ENCODE data around the gene GUCY1A2.

GUCY1A2 gene

GRCh38 chr11:106943089-106943488 is 75.2 kb downstream of the GUCY1A2 start:
- no peaks in the 10 kb centered on the region for H3K27me3 ChIP-seq (replicated peaks; ENCODE audit: control insufficient read depth, insufficient read depth, low read length)
- no peaks in the 10 kb centered on the region for H3K36me3 ChIP-seq (ENCODE audit: control insufficient read depth, insufficient read depth, low read length)
- DNase-seq (ENCODE audit: extremely low read depth, insufficient read length): no peak
- TF ChIP-seq, protein P1, sequence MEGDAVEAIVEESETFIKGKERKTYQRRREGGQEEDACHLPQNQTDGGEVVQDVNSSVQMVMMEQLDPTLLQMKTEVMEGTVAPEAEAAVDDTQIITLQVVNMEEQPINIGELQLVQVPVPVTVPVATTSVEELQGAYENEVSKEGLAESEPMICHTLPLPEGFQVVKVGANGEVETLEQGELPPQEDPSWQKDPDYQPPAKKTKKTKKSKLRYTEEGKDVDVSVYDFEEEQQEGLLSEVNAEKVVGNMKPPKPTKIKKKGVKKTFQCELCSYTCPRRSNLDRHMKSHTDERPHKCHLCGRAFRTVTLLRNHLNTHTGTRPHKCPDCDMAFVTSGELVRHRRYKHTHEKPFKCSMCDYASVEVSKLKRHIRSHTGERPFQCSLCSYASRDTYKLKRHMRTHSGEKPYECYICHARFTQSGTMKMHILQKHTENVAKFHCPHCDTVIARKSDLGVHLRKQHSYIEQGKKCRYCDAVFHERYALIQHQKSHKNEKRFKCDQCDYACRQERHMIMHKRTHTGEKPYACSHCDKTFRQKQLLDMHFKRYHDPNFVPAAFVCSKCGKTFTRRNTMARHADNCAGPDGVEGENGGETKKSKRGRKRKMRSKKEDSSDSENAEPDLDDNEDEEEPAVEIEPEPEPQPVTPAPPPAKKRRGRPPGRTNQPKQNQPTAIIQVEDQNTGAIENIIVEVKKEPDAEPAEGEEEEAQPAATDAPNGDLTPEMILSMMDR (IDR thresholded peaks at IDR 0.05; ENCODE audit: insufficient read depth, low read length, poor library complexity, severe bottlenecking): no peak
- no peak overlapping the region for H3K4me3 ChIP-seq (replicated peaks; ENCODE audit: low read depth, low read length)

DNA sequence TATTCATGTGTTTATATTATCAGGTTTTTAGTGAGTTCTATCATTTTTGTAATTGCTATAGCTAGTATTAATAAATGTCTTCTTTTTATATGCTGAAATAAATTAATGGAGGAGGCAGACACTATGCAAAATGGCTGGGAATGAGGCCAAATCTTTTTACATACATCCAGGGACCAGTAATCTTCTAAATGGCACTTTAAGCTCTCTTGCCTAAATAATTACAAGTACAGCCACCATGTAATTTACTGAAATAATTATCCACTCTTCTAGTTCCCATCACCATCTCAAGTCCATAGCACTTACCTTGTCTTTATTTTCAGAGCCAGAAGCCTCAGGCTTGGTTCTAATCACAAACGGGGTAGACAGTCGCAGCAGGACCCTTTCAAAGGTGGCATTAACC is 79.1 kb downstream of the GUCY1A2 start:
- Histone ChIP-seq H3K36me3 (ENCODE audit: control insufficient read depth, insufficient read depth, low read length) (no peaks in the 10 kb centered on the region), H3K4me3 (replicated peaks; ENCODE audit: low read depth, low read length) (no peak overlapping the region), H3K27me3 (replicated peaks; ENCODE audit: control insufficient read depth, insufficient read depth, low read length) (no peaks in the 10 kb centered on the region)
- TF ChIP-seq, protein P1 (IDR thresholded peaks at IDR 0.05; ENCODE audit: insufficient read depth, low read length, poor library complexity, severe bottlenecking): no peak
- DNase-seq (ENCODE audit: extremely low read depth, insufficient read length): no peak

DNA sequence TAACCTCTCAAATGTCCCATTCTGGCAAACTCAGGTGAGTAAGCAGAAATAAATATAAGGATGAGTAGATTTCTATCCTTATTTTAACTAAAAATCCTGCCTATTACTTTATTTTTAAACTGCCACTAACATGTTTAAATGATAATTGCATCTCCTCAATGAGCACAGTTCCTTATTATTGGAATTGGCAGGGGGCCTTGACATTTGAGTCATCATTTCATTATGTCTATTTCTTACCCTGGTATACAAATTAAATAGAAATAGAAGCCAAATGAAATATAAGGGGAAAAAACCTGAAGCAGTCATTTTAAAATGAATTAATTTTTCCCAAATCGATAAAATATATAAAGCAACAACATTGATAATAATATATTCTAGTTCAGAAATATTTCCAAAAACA is 81.2 kb downstream of the GUCY1A2 start:
- H3K27me3 ChIP-seq (replicated peaks; ENCODE audit: control insufficient read depth, insufficient read depth, low read length): no peaks in the 10 kb centered on the region
- no peaks in the 10 kb centered on the region for H3K36me3 ChIP-seq (ENCODE audit: control insufficient read depth, insufficient read depth, low read length)
- DNase-seq (ENCODE audit: extremely low read depth, insufficient read length): no peak
- no peak overlapping the region for H3K4me3 ChIP-seq (replicated peaks; ENCODE audit: low read depth, low read length)
- TF ChIP-seq, protein P1 (IDR thresholded peaks at IDR 0.05; ENCODE audit: insufficient read depth, low read length, poor library complexity, severe bottlenecking): no peak

GRCh38 chr11:106925245-106925644 is 93.0 kb downstream of the GUCY1A2 start:
- no peaks in the 10 kb centered on the region for H3K36me3 ChIP-seq (ENCODE audit: control insufficient read depth, insufficient read depth, low read length)
- no peaks in the 10 kb centered on the region for H3K27me3 ChIP-seq (replicated peaks; ENCODE audit: control insufficient read depth, insufficient read depth, low read length)
- TF ChIP-seq, protein P1 (IDR thresholded peaks at IDR 0.05; ENCODE audit: insufficient read depth, low read length, poor library complexity, severe bottlenecking): no peak
- no peak overlapping the region for H3K4me3 ChIP-seq (replicated peaks; ENCODE audit: low read depth, low read length)
- DNase-seq (ENCODE audit: extremely low read depth, insufficient read length): no peak

GRCh38 chr11:106920899-106921509 is 97.3 kb downstream of the GUCY1A2 start:
- Histone ChIP-seq H3K36me3 (ENCODE audit: control insufficient read depth, insufficient read depth, low read length) (no peaks in the 10 kb centered on the region), H3K27me3 (replicated peaks; ENCODE audit: control insufficient read depth, insufficient read depth, low read length) (no peaks in the 10 kb centered on the region), H3K4me3 (replicated peaks; ENCODE audit: low read depth, low read length) (no peak overlapping the region)
- TF ChIP-seq, protein P1 (IDR thresholded peaks at IDR 0.05; ENCODE audit: insufficient read depth, low read length, poor library complexity, severe bottlenecking): no peak
- no peak for DNase-seq (ENCODE audit: extremely low read depth, insufficient read length)

DNA sequence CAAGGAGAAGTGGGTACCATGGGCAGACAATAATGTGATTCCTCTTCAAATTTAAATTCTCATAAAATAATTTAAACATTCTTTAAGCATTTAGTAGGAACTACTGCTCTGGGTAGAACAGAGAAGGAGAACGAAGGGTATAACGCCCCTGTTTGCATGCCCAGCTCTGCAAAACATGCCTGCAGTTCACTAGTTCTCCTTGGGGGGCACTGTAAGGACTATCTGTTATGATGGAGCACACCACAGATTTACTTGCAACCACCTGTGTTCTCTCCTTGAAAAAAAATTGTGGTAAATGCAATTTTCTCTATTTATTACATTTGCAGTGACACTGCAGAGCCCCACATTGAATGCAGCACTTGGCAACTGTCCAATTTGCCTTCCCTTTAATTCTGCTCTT is 100.3 kb downstream of the GUCY1A2 start:
- Histone ChIP-seq H3K27me3 (replicated peaks; ENCODE audit: control insufficient read depth, insufficient read depth, low read length) (no peaks in the 10 kb centered on the region), H3K36me3 (ENCODE audit: control insufficient read depth, insufficient read depth, low read length) (no peaks in the 10 kb centered on the region), H3K4me3 (replicated peaks; ENCODE audit: low read depth, low read length) (no peak overlapping the region)
- no peak for DNase-seq (ENCODE audit: extremely low read depth, insufficient read length)
- TF ChIP-seq, protein P1 (IDR thresholded peaks at IDR 0.05; ENCODE audit: insufficient read depth, low read length, poor library complexity, severe bottlenecking): peak; percentile 65
